SH-SY5Y (cell line): ENCODE data around the gene MRC2.

ENCODE experiments used
- GATA2 ChIP-seq: IDR thresholded peaks from 2 replicates; pipeline ENCODE4 v1.6.1; 2011; ENCODE audit warnings: mild to moderate bottlenecking, low read depth, low read length
- GATA3 ChIP-seq: IDR thresholded peaks from 2 replicates; pipeline ENCODE4 v1.6.1; 2011; ENCODE audit warnings: low read depth, mild to moderate bottlenecking, low read length, moderate library complexity

DNA sequence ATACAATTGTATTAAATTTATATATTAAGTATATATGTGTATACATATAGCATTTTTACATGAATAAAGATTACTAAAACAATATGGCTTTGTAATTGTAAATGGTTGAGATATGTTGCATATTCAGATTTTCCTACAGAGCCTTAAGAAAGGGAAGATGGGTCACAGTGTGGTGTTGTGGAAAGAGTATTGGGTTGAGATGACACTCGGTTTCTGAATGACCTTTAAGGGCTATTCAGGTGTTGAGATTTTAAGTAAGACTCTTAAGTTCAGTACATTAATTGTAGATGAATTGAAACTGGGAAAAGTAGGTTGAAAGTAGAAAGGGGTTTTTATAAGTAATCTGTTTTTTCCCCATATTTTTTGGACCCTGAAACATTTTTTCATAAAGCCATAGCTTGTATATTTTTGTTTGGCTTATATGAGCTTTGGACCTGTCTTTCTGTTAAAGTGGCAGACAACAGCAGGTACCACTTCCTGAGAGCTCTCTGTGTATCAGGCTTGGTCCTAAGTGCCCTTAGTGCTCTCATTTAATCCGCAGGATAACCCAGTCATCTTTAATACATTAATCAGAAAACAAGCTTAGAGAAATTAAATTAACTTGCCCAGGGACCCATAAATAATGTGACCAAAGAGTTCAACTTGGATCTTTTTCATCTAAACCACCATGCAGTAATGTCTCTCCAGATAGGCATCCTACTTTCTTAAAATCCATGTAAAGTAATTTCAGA lies 48.5 kb upstream of the MRC2 start:
- TF ChIP-seq GATA3 (no peak), GATA2 (no peak)
